M059J (cell line): Measurements from ENCODE around the gene IFNK. TPM values are rescaled to one million over a fixed set of nuclear protein-coding genes. Genes with fewer than 3 reads are reported as not detected.

Source experiments
- DNase-seq: peaks from one replicate; pipeline ENCODE4 v3.0.0-alpha.2; 2012; ENCODE audit warnings: low read depth
- total RNA-seq: library from RNA; depleted of rRNA; stranded (reverse); fragments of >200 nt; shearing (Covaris generic); gene quantifications from 2 replicates; pipeline ENCODE4 v1.2.3, GENCODE V29; 2014

The IFNK gene
- total RNA-seq, 1 experiment from 2014 or later: not detected

- no peak for DNase-seq
These were observed 12.3 kb upstream of the IFNK start for GRCh38 chr9:27511771-27512170.

GRCh38 chr9:27514551-27514950 is 9.5 kb upstream of the IFNK start:
- no peak for DNase-seq

- no peak for DNase-seq
These were observed 6.1 kb upstream of the IFNK start for GRCh38 chr9:27518006-27518405.

- DNase-seq: no peak
These were observed 5.3 kb upstream of the IFNK start for GRCh38 chr9:27518809-27519208.

- peak; percentile 66 for DNase-seq
These were observed 4.3 kb upstream of the IFNK start for GRCh38 chr9:27519466-27520465.

- DNase-seq: no peak
These were observed 3.1 kb upstream of the IFNK start for GRCh38 chr9:27520986-27521385.

- DNase-seq: no peak
These were observed 949 bp upstream of the IFNK start for GRCh38 chr9:27523141-27523540.

- no peak for DNase-seq
These were observed 3.6 kb downstream of the IFNK start for GRCh38 chr9:27527702-27528075.

- DNase-seq: peak; percentile 59
These were observed 4.2 kb downstream of the IFNK start for GRCh38 chr9:27528076-27528885.

GRCh38 chr9:27528886-27529315 is 4.8 kb downstream of the IFNK start:
- peak; percentile 29 for DNase-seq

- peak; percentile 68 for DNase-seq
These were observed 5.5 kb downstream of the IFNK start, which contains the start of gene MOB3B for GRCh38 chr9:27529316-27530278. Gene MOB3B, minus strand, starts transcription at chr9:27529814. Its CDS starts 74,264 bp downstream, at chr9:27455550.

GRCh38 chr9:27530915-27531755 is 7.0 kb downstream of the IFNK start:
- DNase-seq: no peak

- no peak for DNase-seq
These were observed 8.0 kb downstream of the IFNK start for GRCh38 chr9:27532046-27532445.

- DNase-seq: no peak
These were observed 9.2 kb downstream of the IFNK start for GRCh38 chr9:27533311-27533710.

GRCh38 chr9:27534131-27534530 is 10.0 kb downstream of the IFNK start:
- no peak for DNase-seq

- no peak for DNase-seq
These were observed 10.6 kb downstream of the IFNK start for GRCh38 chr9:27534658-27535209.

GRCh38 chr9:27535701-27536118 is 11.6 kb downstream of the IFNK start:
- no peak for DNase-seq

- no peak for DNase-seq
These were observed 12.1 kb downstream of the IFNK start for GRCh38 chr9:27536168-27536567.

- no peak for DNase-seq
These were observed 12.9 kb downstream of the IFNK start for GRCh38 chr9:27537027-27537435.

- DNase-seq: no peak
These were observed 13.7 kb downstream of the IFNK start for GRCh38 chr9:27537756-27538155.
